Gastrocnemius medialis (tissue), 4 donors: ENCODE results near the gene TINAG. TPM values are rescaled to one million over a fixed set of nuclear protein-coding genes. Genes with fewer than 3 reads are reported as not detected.

Experiments
- ATAC-seq, 2 donors: fragments of 150-250 bp; one replicate each; pipeline ENCODE4 v1.9.1; 2016
- DNase-seq, 2 donors: peaks; one replicate each; pipeline ENCODE4 v3.0.0-alpha.2; 2019
- H3K27ac ChIP-seq, 4 donors: fragments of 200-600 bp; sonication (generic); 1 replicate in 1 of 4; 2 replicates in 3 of 4; pipeline ENCODE4 v1.5.1; 2016 to 2018; ENCODE audit warnings: mild to moderate bottlenecking in 2 of 4, moderate library complexity in 1 of 4
- H3K27me3 ChIP-seq, 3 donors: fragments of 200-600 bp; sonication (generic) in 2 of 3; 1 replicate in 1 of 3; 2 replicates in 2 of 3; pipeline versions ENCODE4 v1.5.1 to v1.6.0; 2016 to 2019; ENCODE audit warnings: mild to moderate bottlenecking in 1 of 3, moderate library complexity in 1 of 3
- H3K36me3 ChIP-seq, 2 donors: fragments of 200-600 bp; sonication (generic) in 1 of 2; one replicate each; pipeline ENCODE4 v1.5.1; 2017 to 2018
- H3K4me1 ChIP-seq, 2 donors: fragments of 200-600 bp; sonication (generic) in 1 of 2; one replicate each; pipeline ENCODE4 v1.5.1; 2016 to 2017; ENCODE audit warnings: mild to moderate bottlenecking in 2 of 2
- H3K4me3 ChIP-seq, 4 donors: fragments of 200-600 bp; sonication (generic) in 3 of 4; 1 replicate in 1 of 4; 2 replicates in 3 of 4; pipeline ENCODE4 v1.5.1; 2016 to 2019; ENCODE audit warnings: mild to moderate bottlenecking in 2 of 4
- H3K9me3 ChIP-seq, 3 donors: fragments of 200-600 bp; sonication (generic) in 2 of 3; 1 replicate in 1 of 3; 2 replicates in 2 of 3; pipeline ENCODE4 v1.5.1; 2016 to 2019
- CTCF ChIP-seq, 5 experiments: fragments of 450-650 bp in 3 of 5; fragments of 200-600 bp in 2 of 5; sonication (generic) in 2 of 5; IDR thresholded peaks in 4 of 5; conservative IDR thresholded peaks in 1 of 5; 1 replicate in 4 of 5; 2 replicates in 1 of 5; pipeline ENCODE4 v1.5.1; 2016 to 2019; ENCODE audit warnings: antibody characterized with exemption in 5 of 5, mild to moderate bottlenecking in 3 of 5, moderate library complexity in 3 of 5
- POLR2A ChIP-seq, 2 donors: fragments of 450-650 bp; IDR thresholded peaks; one replicate each; pipeline ENCODE4 v1.6.1; 2017; ENCODE audit warnings: antibody characterized with exemption in 2 of 2, mild to moderate bottlenecking in 2 of 2, moderate library complexity in 2 of 2
- in situ Hi-C, 4 donors: fragments of 200-750 bp; cut with MboI; loops; one replicate each; pipeline versions ENCODE4 v1.15.0 to v1.8.0; 2017; ENCODE audit warnings: low sequenced_read_pairs in 4 of 4
- intact Hi-C: fragments of 100-400 bp; cut with DNase I; formaldehyde crosslinking; loops from one replicate; pipeline ENCODE4 v1.15.1; 2023; ENCODE audit warnings: low total_unique reads
- total RNA-seq, 4 donors: library from RNA; depleted of rRNA; stranded (reverse); fragments of >200 nt; gene quantifications; one replicate each; pipeline versions ENCODE4 v1.1.0 to v1.2.3, GENCODE V29; 2016

The TINAG gene
- total RNA-seq, 4 donors from 2014 or later: 0.36 to 0.78 (median 0.41) TPM; not detected in 1

GRCh38 chr6:54274383-54274782 lies 33.9 kb upstream of the TINAG start:
- Histone ChIP-seq H3K36me3 (no peaks in the 10 kb centered on the region), H3K9me3 (no peaks in the 10 kb centered on the region), H3K27ac (no peak overlapping the region), H3K4me1 (no peaks in the 10 kb centered on the region), H3K4me3 (no peak overlapping the region), H3K27me3 (no peaks in the 10 kb centered on the region)
- ATAC-seq (peak; percentile 19 to 25), DNase-seq (no peak)
- in situ Hi-C loops (loop anchor here in 2 of 4 donors (25.0 kb wide), 1 partner anchor 287 kb away; no protein-coding TSS in a partner anchor), intact Hi-C loops (no loop called here)
- TF ChIP-seq CTCF (IDR thresholded peaks at IDR 0.05 in 4 of 5, conservative IDR thresholded peaks at IDR 0.05 in 1 of 5) (no peak), POLR2A (IDR thresholded peaks at IDR 0.05) (no peak)

- intact Hi-C loops (no loop called here), in situ Hi-C loops (no loop called here)
- H3K4me3 ChIP-seq: no peak overlapping the region
- H3K27me3 ChIP-seq: no peaks in the 10 kb centered on the region
- H3K4me1 ChIP-seq: no peaks in the 10 kb centered on the region
- no peaks in the 10 kb centered on the region for H3K9me3 ChIP-seq
- DNase-seq: no peak
- TF ChIP-seq POLR2A (IDR thresholded peaks at IDR 0.05) (no peak), CTCF (IDR thresholded peaks at IDR 0.05 in 4 of 5, conservative IDR thresholded peaks at IDR 0.05 in 1 of 5) (no peak)
- no peak overlapping the region for H3K27ac ChIP-seq
- no peaks in the 10 kb centered on the region for H3K36me3 ChIP-seq
- no peak for ATAC-seq
Observed at GRCh38 chr6:54282186-54282585, 26.1 kb upstream of the TINAG start.

- DNase-seq (no peak), ATAC-seq (no peak)
- no peak for TF ChIP-seq POLR2A (IDR thresholded peaks at IDR 0.05)
- no peak for TF ChIP-seq CTCF (IDR thresholded peaks at IDR 0.05 in 4 of 5, conservative IDR thresholded peaks at IDR 0.05 in 1 of 5)
- Histone ChIP-seq H3K9me3 (no peaks in the 10 kb centered on the region), H3K27ac (no peak overlapping the region), H3K27me3 (no peaks in the 10 kb centered on the region), H3K4me3 (no peak overlapping the region), H3K4me1 (no peaks in the 10 kb centered on the region), H3K36me3 (no peaks in the 10 kb centered on the region)
- in situ Hi-C loops (no loop called here), intact Hi-C loops (no loop called here)
Observed at GRCh38 chr6:54284161-54284860, 23.9 kb upstream of the TINAG start.

GRCh38 chr6:54285595-54285994 lies 22.6 kb upstream of the TINAG start:
- DNase-seq (no peak), ATAC-seq (no peak)
- TF ChIP-seq POLR2A (IDR thresholded peaks at IDR 0.05) (no peak), CTCF (IDR thresholded peaks at IDR 0.05 in 4 of 5, conservative IDR thresholded peaks at IDR 0.05 in 1 of 5) (no peak)
- H3K27ac ChIP-seq: no peak overlapping the region
- no peaks in the 10 kb centered on the region for H3K27me3 ChIP-seq
- in situ Hi-C loops: no loop called here
- no peak overlapping the region for H3K4me3 ChIP-seq
- H3K36me3 ChIP-seq: no peaks in the 10 kb centered on the region
- no peaks in the 10 kb centered on the region for H3K9me3 ChIP-seq
- no peaks in the 10 kb centered on the region for H3K4me1 ChIP-seq
- intact Hi-C loops: no loop called here

- in situ Hi-C loops: no loop called here
- Histone ChIP-seq H3K27me3 (no peaks in the 10 kb centered on the region), H3K4me3 (no peak overlapping the region), H3K4me1 (no peaks in the 10 kb centered on the region), H3K9me3 (no peaks in the 10 kb centered on the region), H3K27ac (no peak overlapping the region), H3K36me3 (no peaks in the 10 kb centered on the region)
- TF ChIP-seq POLR2A (IDR thresholded peaks at IDR 0.05): no peak
- TF ChIP-seq CTCF (IDR thresholded peaks at IDR 0.05 in 4 of 5, conservative IDR thresholded peaks at IDR 0.05 in 1 of 5): no peak
- intact Hi-C loops: no loop called here
- DNase-seq: no peak
- ATAC-seq: no peak
Observed at GRCh38 chr6:54286141-54286540, 22.1 kb upstream of the TINAG start.
